ENCODE measurements around the gene SAMHD1.
"Not testable (repeated sequence)": the region's sequence is repeated elsewhere in the genome, so short reads cannot be mapped to it uniquely, and the experiment has no call there.

Gene SAMHD1

GRCh38 chr20:36841030-36841429, 110.5 kb downstream of the SAMHD1 start:
- in situ Hi-C loops (cut with MboI; ENCODE audit: low pct_unique_long_range_greater_than_20kb, low sequenced_read_pairs); DNase-seq: not testable (repeated sequence)
